GM19035 (cell line): ENCODE results near the gene TROAP.
"Not testable (repeated sequence)": the region's sequence is repeated elsewhere in the genome, so short reads cannot be mapped to it uniquely, and the experiment has no call there.

Experiments used
- ATAC-seq: cut with Tn5 transposase; IDR thresholded peaks from one replicate; pipeline ENCODE4 v1.9.1; 2021; ENCODE audit not compliant: unreplicated experiment

The TROAP gene

GRCh38 chr12:49327887-49328286 lies 4.8 kb downstream of the TROAP start:
- ATAC-seq = no peak

DNA sequence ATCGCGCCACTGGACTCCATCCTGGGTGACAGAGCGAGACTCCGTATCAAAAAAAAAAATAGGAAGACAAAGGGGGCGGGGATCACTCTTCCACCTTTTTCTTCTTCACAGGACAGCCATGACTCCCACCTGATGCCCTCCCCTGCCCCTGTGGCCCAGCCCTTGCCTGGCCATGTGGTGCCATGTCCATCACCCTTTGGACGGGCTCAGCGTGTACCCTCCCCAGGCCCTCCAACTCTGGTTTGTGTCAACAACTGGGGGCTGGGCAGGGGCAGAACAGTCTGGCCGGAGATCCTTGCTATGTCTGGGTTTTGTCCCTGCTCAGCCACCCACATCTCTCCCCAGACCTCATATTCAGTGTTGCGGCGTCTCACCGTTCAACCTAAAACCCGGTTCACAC lies 5.8 kb downstream of the TROAP start:
- ATAC-seq = no peak

DNA sequence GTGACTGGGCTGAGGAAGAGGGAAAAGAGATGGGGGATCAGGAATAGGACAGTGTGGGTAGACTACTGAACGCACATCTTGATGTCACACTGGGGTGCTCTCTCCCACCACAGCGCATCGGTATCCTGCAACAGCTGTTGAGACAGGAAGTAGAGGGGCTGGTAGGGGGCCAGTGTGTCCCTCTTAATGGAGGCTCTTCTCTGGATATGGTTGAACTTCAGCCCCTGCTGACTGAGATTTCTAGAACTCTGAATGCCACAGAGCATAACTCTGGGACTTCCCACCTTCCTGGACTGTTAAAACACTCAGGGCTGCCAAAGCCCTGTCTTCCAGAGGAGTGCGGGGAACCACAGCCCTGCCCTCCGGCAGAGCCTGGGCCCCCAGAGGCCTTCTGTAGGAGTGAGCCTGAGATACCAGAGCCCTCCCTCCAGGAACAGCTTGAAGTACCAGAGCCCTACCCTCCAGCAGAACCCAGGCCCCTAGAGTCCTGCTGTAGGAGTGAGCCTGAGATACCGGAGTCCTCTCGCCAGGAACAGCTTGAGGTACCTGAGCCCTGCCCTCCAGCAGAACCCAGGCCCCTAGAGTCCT lies 7.1 kb downstream of the TROAP start:
- ATAC-seq = no peak

- no peak for ATAC-seq
These were observed 7.8 kb downstream of the TROAP start for GRCh38 chr12:49330631-49331379.

DNA sequence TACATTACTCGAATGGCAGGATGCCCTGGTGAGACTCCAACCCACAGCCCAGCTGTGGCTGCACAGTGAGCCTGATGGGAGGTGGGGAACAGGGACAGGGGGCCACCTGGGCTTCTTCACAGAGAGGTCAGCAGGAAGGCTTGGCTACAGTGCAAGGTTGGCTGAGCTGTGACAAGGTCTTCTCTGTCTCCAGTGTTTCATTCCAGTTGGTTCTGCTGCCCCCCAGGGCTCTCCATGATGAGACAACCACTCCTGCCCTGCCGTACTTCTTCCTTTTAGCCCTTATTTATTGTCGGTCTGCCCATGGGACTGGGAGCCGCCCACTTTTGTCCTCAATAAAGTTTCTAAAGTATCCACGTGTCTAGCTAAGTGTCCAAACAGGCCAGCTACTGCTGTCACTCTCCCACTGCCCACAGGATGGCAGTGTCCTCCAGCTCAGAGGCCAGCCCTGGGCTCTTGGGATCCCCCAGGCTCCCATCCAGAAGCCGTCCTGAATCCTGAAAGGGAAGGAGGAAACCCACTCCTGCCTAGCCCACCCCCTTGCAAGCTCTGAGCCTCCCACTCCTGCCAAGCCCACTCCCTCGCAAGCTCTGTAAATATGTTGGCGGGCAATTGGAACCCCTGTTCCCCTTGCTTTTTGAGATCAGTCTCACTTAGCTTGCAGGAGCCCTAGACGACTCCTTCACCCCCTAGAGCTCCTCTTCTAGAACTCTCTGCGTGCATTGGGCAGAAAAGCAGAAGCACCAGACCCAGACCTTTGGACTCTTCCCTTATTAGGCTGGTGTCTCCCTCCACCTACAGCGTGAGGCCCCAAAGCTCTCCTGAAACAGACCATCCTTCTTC lies 8.5 kb downstream of the TROAP start:
- ATAC-seq = no peak

GRCh38 chr12:49332441-49332861 lies 9.4 kb downstream of the TROAP start:
- no peak for ATAC-seq

GRCh38 chr12:49332891-49333371 lies 9.9 kb downstream of the TROAP start:
- no peak for ATAC-seq

DNA sequence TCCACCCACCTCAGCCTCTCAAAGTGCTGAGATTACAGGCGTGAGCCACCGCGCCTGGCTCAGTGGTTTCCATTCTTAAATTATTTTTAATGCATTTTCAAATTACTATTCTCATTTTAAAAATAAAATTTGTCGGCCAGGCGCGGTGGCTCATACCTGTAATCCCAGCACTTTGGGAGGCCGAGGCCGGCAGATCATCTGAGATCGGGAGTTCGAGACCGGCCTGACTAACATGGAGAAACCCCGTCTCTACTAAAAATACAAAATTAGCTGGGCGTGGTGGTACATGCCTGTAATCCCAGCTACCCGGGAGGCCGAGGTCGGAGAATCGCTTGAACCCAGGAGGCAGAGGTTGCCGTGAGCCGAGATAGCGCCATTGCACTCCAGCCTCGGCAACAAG lies 10.7 kb downstream of the TROAP start:
- ATAC-seq = not testable (repeated sequence)

- no peak for ATAC-seq
These were observed 11.2 kb downstream of the TROAP start for GRCh38 chr12:49334226-49334625.

- ATAC-seq = no peak
These were observed 11.6 kb downstream of the TROAP start for GRCh38 chr12:49334681-49335080.

DNA sequence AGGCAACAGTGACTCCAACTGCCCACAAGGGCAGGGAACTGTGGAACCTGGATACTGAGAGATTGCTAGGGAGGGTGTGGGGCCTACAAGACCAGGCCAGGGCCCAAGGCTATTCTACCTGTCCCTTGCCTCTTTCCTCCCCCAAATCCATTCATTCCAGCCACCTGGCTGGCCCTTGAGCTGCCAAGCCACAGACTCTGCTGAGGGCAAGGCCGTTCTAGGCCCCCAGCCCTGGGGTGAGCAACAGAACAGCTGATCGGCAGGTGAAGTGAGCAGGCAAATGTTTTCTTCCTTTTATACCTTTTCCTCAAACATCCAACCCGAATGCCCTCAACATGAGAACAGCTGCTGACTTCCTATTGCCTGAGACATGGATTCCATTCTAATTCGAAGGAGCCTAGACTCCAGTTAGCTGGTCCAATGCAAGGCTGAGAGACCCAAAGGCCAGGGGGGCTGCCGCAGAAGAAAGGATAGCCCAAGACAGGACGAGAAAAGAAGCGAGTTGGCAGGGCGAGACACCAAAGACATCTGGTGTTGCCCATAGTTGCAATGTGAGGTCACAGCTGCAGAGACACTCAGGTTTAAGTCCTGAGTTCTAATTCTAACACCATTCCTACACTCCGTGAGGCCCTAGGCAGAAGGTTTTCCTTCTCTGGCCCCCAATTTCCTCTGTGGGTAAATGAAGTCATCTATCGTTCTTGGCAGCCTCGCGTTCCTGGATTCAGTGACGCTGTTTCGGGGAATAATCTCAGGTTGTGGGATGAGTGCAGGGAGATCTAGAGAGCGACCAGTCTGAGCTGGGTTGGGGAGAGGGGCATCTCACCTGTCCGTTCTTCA lies 12.3 kb downstream of the TROAP start:
- no peak for ATAC-seq

- no peak for ATAC-seq
These were observed 13.0 kb downstream of the TROAP start for GRCh38 chr12:49335955-49336644.

DNA sequence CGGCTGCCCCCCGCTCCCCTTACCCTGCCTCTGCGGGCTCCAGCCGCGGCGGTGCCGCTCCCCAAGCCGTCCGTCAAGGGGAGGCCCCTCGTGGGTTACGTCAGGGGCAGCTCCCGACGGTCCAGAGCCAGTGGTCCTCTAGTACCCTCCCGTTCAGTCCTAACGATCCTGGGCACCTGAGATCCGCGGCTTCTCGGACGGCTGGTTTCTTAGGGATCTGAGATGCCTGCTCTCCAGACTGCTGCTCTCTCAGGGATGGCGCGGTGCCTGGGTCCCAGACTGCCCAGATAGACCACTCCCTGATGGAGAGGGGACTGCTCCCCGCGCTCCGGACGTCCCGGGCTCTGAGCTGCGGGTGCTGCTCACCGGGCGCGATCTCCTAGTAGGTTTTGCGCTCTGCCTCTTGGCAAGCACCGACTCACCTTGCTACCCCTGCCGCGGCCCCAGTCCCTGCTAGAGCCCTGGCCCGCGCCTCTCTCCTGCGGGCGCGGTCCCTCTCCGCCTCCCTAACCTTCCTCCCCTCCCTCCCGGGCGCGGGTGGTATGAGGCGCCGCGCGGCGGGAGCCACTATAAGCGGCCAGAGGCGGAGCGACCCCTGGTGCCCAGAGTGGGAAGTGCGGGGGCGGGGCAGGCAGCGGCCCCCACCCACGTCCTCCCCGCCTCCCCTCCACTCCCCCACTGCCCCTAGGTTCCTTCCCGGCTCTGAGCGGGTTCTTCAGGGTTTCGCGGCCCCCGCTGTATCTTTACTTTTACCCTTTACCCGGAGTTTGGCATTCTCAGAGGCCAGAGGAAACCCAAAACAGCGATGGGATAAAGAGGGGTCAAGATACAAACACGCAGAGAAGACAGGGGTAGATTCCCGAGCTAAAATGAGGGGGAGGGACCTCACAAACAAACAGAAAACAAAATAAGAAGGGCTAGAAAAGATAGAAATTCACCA lies 13.9 kb downstream of the TROAP start, which contains the start of gene C1QL4:
Gene C1QL4, minus strand, starts transcription at position 544 of the 940 bp plus-strand sequence. CDS start 711 bp downstream, outside the sequence.
- no peak for ATAC-seq

DNA sequence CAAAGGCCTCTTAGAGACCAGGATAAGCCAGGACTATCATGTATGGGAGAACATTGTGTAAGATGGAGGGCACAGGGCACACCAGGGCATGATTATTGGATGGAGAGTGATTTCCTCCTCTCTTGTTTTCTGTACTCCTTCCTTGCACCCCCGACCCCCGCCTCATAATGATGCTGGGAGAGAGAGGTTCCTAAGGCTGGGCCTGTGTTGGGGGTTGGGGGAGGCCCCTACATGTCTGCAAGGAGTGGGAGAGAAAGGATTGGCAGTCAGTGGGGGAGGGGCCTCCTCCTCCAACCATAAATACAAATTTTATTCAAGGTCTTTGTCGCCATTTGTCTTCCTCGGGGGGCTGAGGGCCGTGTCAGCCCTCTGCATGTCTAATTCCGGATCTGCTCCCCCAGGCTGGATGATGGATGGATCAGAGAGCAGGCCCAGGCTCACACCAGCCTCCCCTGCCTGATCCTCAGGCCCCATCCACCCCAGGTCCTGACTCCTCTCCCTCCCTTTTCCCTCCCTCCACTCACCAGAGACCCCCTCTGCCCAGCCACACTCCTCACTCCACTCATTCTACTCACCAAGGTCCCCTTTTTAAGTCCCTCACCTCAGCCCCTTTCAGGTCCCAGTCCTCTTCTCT lies 15.9 kb downstream of the TROAP start:
- no peak for ATAC-seq

- ATAC-seq = no peak
These were observed 16.4 kb downstream of the TROAP start for GRCh38 chr12:49339464-49339861.

- no peak for ATAC-seq
These were observed 17.2 kb downstream of the TROAP start for GRCh38 chr12:49340095-49340870.

DNA sequence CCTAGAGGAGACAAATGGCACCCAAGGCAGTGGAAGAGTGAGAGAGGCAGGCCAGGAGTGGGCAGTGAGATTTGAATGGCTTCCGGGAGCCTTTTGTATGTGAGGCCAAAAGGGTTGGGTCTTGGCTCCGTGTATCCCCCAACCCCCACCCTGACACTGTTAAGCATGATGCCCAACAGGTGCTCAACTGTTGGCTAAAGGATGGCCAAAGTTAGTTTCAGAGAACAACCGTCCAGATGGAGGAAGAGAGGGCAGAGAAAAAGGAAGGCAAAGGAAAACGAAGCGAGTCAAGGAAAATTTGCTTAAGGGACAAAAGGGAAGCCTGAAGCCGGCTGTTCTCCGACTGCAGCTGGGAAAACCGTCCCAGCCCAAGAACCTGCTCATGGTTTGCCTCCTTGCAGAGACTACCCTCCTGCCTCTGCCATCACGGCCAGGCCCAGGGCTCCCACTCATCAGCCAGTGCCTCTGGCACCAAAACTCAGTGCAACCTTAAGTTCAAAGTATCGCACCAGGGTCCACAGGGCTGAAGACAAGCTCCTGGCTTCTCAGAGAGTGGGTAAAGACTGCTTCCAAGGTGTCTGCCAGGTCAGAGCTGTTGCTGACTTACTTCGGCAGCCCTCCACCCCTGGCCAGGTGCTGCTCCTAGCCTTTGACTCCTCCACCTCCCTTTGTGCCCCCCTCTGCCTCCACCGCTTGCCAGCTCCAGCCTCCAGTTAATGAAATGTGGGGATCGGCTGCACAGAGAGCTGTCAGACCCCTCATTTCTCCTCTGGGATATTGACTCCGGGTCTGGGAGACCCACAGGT lies 18.1 kb downstream of the TROAP start:
- no peak for ATAC-seq
